Mammary epithelial cell (primary cell): Measurements from ENCODE around the gene ZSCAN20.

Experiments used
- CTCF ChIP-seq, 2 donors: IDR thresholded peaks in 1 of 2; conservative IDR thresholded peaks in 1 of 2; 2 replicates each; pipeline ENCODE4 v1.5.1; 2011 to 2012; ENCODE audit warnings: inconsistent platforms in 2 of 2, low read length in 2 of 2, mild to moderate bottlenecking in 2 of 2, control low read depth in 1 of 2, low read depth in 1 of 2; ENCODE audit not compliant: insufficient read depth in 1 of 2; ENCODE audit errors: extremely low read depth in 1 of 2
- EZH2 ChIP-seq: IDR thresholded peaks from 2 replicates; pipeline ENCODE4 v1.6.1; 2012; ENCODE audit warnings: low read length, inconsistent platforms, borderline replicate concordance

- TF ChIP-seq CTCF (conservative IDR thresholded peaks at IDR 0.05 in 1 of 2, IDR thresholded peaks at IDR 0.05 in 1 of 2; ENCODE audit: extremely low read depth in 1 of 2, insufficient read depth in 1 of 2, low read depth in 1 of 2, low read length in 2 of 2) (no peak), EZH2 (no peak)
Observed at GRCh38 chr1:33428661-33429060, 43.8 kb upstream of the ZSCAN20 start.
